GM19324 (cell line): Measurements from ENCODE around the gene ZBTB7A.

Experiments
- ATAC-seq: cut with Tn5 transposase; IDR thresholded peaks from one replicate; pipeline ENCODE4 v1.9.1; 2021; ENCODE audit warnings: mild to moderate bottlenecking, moderate library complexity; ENCODE audit not compliant: unreplicated experiment, low FRiP score

Gene ZBTB7A

GRCh38 chr19:4094761-4095487 is 28.2 kb upstream of the ZBTB7A start:
- no peak for ATAC-seq

- ATAC-seq, result no peak
Measured at GRCh38 chr19:4094291-4094690, 27.6 kb upstream of the ZBTB7A start.

GRCh38 chr19:4093643-4094175 is 27.0 kb upstream of the ZBTB7A start:
- no peak for ATAC-seq

- no peak for ATAC-seq
Measured at GRCh38 chr19:4090356-4091220, 23.9 kb upstream of the ZBTB7A start.

- ATAC-seq, result no peak
Measured at GRCh38 chr19:4089946-4090345, 23.2 kb upstream of the ZBTB7A start.

GRCh38 chr19:4089400-4089908 is 22.8 kb upstream of the ZBTB7A start:
- ATAC-seq, result no peak

GRCh38 chr19:4088975-4089374 is 22.3 kb upstream of the ZBTB7A start:
- ATAC-seq, result no peak

- no peak for ATAC-seq
Measured at GRCh38 chr19:4087787-4088679, 21.3 kb upstream of the ZBTB7A start.

- no peak for ATAC-seq
Measured at GRCh38 chr19:4086411-4086867, 19.7 kb upstream of the ZBTB7A start.

GRCh38 chr19:4084547-4084877 is 17.8 kb upstream of the ZBTB7A start:
- ATAC-seq, result no peak

- no peak for ATAC-seq
Measured at GRCh38 chr19:4083677-4084546, 17.2 kb upstream of the ZBTB7A start.

- no peak for ATAC-seq
Measured at GRCh38 chr19:4082172-4082571, 15.5 kb upstream of the ZBTB7A start.

GRCh38 chr19:4081441-4082129 is 14.9 kb upstream of the ZBTB7A start:
- no peak for ATAC-seq

- no peak for ATAC-seq
Measured at GRCh38 chr19:4080473-4080872, 13.8 kb upstream of the ZBTB7A start.

GRCh38 chr19:4077800-4078684 is 11.3 kb upstream of the ZBTB7A start:
- ATAC-seq, result no peak

GRCh38 chr19:4077007-4077374 is 10.3 kb upstream of the ZBTB7A start:
- no peak for ATAC-seq

- no peak for ATAC-seq
Measured at GRCh38 chr19:4075373-4075772, 8.7 kb upstream of the ZBTB7A start.

GRCh38 chr19:4071610-4072009 is 4.9 kb upstream of the ZBTB7A start:
- no peak for ATAC-seq
